ENCODE results near the gene NET1. TPM values are rescaled to one million over a fixed set of nuclear protein-coding genes. Genes with fewer than 3 reads are reported as not detected.

NET1 gene
- total RNA-seq, 1 donor from 2014 or later = 47.5 TPM

- Mint-ChIP-seq H3K27ac (ENCODE audit: unreplicated experiment) (no peak overlapping the region), H3K4me3 (ENCODE audit: unreplicated experiment) (no peak overlapping the region), H3K27me3 (ENCODE audit: low read depth) (no peaks in the 10 kb centered on the region), H3K4me1 (ENCODE audit: low read depth) (no peaks in the 10 kb centered on the region), H3K36me3 (ENCODE audit: low read depth) (no peaks in the 10 kb centered on the region), H3K9me3 (ENCODE audit: low read depth) (peaks cover 4% of the 10 kb centered on the region)
- DNase-seq (ENCODE audit: low spot score) = peak; percentile 53
- TF ChIP-seq, protein P1, sequence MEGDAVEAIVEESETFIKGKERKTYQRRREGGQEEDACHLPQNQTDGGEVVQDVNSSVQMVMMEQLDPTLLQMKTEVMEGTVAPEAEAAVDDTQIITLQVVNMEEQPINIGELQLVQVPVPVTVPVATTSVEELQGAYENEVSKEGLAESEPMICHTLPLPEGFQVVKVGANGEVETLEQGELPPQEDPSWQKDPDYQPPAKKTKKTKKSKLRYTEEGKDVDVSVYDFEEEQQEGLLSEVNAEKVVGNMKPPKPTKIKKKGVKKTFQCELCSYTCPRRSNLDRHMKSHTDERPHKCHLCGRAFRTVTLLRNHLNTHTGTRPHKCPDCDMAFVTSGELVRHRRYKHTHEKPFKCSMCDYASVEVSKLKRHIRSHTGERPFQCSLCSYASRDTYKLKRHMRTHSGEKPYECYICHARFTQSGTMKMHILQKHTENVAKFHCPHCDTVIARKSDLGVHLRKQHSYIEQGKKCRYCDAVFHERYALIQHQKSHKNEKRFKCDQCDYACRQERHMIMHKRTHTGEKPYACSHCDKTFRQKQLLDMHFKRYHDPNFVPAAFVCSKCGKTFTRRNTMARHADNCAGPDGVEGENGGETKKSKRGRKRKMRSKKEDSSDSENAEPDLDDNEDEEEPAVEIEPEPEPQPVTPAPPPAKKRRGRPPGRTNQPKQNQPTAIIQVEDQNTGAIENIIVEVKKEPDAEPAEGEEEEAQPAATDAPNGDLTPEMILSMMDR (IDR thresholded peaks at IDR 0.05) = no peak
These were observed 78.5 kb downstream of the NET1 start for GRCh38 chr10:5490698-5491464.

DNA sequence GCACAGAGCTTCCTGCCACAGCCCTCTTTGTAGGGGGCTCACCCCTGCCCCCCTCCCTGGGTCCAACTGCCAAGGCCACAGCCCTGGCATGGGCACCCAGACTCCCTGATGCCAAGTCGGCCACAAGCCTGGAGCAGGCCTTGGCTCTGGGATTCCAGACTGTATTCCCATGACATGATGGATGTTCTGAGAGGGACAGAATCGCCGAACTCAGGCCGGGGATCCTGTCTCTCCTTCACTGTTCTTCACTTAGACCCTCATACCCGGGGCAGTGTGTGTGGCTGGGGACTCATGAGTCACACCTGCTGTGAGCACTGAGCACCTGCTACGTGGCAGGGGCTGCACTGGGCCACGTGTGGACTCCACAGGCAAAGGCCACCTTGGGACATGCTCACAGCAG lies 79.1 kb downstream of the NET1 start:
- Mint-ChIP-seq H3K36me3 (ENCODE audit: low read depth) (no peaks in the 10 kb centered on the region), H3K4me3 (ENCODE audit: unreplicated experiment) (no peak overlapping the region), H3K4me1 (ENCODE audit: low read depth) (no peaks in the 10 kb centered on the region), H3K27me3 (ENCODE audit: low read depth) (no peaks in the 10 kb centered on the region), H3K27ac (ENCODE audit: unreplicated experiment) (no peak overlapping the region), H3K9me3 (ENCODE audit: low read depth) (peaks cover 4% of the 10 kb centered on the region)
- TF ChIP-seq, protein P1 (IDR thresholded peaks at IDR 0.05) = no peak
- peak; percentile 61 for DNase-seq (ENCODE audit: low spot score)

GRCh38 chr10:5492322-5492855 lies 80.0 kb downstream of the NET1 start:
- Mint-ChIP-seq H3K36me3 (ENCODE audit: low read depth) (no peaks in the 10 kb centered on the region), H3K4me1 (ENCODE audit: low read depth) (no peaks in the 10 kb centered on the region), H3K9me3 (ENCODE audit: low read depth) (peaks cover 4% of the 10 kb centered on the region), H3K27ac (ENCODE audit: unreplicated experiment) (no peak overlapping the region), H3K27me3 (ENCODE audit: low read depth) (no peaks in the 10 kb centered on the region), H3K4me3 (ENCODE audit: unreplicated experiment) (no peak overlapping the region)
- no peak for DNase-seq (ENCODE audit: low spot score)
- TF ChIP-seq, protein P1 (IDR thresholded peaks at IDR 0.05) = no peak

GRCh38 chr10:5492929-5493576 lies 80.7 kb downstream of the NET1 start:
- Mint-ChIP-seq H3K36me3 (ENCODE audit: low read depth) (no peaks in the 10 kb centered on the region), H3K4me1 (ENCODE audit: low read depth) (no peaks in the 10 kb centered on the region), H3K9me3 (ENCODE audit: low read depth) (peaks cover 4% of the 10 kb centered on the region), H3K4me3 (ENCODE audit: unreplicated experiment) (no peak overlapping the region), H3K27ac (ENCODE audit: unreplicated experiment) (no peak overlapping the region), H3K27me3 (ENCODE audit: low read depth) (no peaks in the 10 kb centered on the region)
- TF ChIP-seq, protein P1 (IDR thresholded peaks at IDR 0.05) = no peak
- no peak for DNase-seq (ENCODE audit: low spot score)

- Mint-ChIP-seq H3K27ac (ENCODE audit: unreplicated experiment) (no peak overlapping the region), H3K27me3 (ENCODE audit: low read depth) (no peaks in the 10 kb centered on the region), H3K9me3 (ENCODE audit: low read depth) (peaks cover 4% of the 10 kb centered on the region), H3K4me3 (ENCODE audit: unreplicated experiment) (no peak overlapping the region), H3K4me1 (ENCODE audit: low read depth) (no peaks in the 10 kb centered on the region), H3K36me3 (ENCODE audit: low read depth) (no peaks in the 10 kb centered on the region)
- no peak for DNase-seq (ENCODE audit: low spot score)
- TF ChIP-seq, protein P1 (IDR thresholded peaks at IDR 0.05) = no peak
These were observed 81.3 kb downstream of the NET1 start for GRCh38 chr10:5493691-5494090.
